Body of pancreas (tissue), 4 donors: ENCODE measurements around the gene LDLRAD4. TPM values are rescaled to one million over a fixed set of nuclear protein-coding genes. Genes with fewer than 3 reads are reported as not detected.
A peak's percentile ranks its signal among the peaks of the same experiment; 100 is the strongest.

Experiments
- ATAC-seq: fragments of 150-250 bp; one replicate; pipeline ENCODE4 v1.9.1; 2016
- DNase-seq, 4 donors: peaks; one replicate each; pipeline ENCODE4 v3.0.0-alpha.2; 2019
- H3K27ac ChIP-seq, 4 donors: fragments of 200-600 bp; sonication (generic); 1 replicate in 3 of 4; 2 replicates in 1 of 4; pipeline versions ENCODE4 v1.5.1 to v1.6.1; 2016 to 2019; ENCODE audit warnings: mild to moderate bottlenecking in 1 of 4, mixed read lengths in 1 of 4, moderate library complexity in 1 of 4
- H3K27me3 ChIP-seq, 2 donors: fragments of 200-600 bp; sonication (generic); one replicate each; pipeline ENCODE4 v1.6.0; 2016; ENCODE audit warnings: mild to moderate bottlenecking in 1 of 2
- H3K36me3 ChIP-seq, 2 donors: fragments of 200-600 bp; sonication (generic); replicated peaks in 1 of 2; 2 replicates each; pipeline ENCODE4 v1.5.1; 2016; ENCODE audit warnings: low read depth in 2 of 2; ENCODE audit not compliant: insufficient read depth in 1 of 2
- H3K4me1 ChIP-seq: fragments of 200-600 bp; sonication (generic); one replicate; pipeline ENCODE4 v1.6.0; 2016
- H3K4me3 ChIP-seq, 2 donors: fragments of 200-600 bp; sonication (generic); 1 replicate in 1 of 2; 2 replicates in 1 of 2; pipeline ENCODE4 v1.5.1; 2016 to 2019
- H3K9me3 ChIP-seq, 3 donors: fragments of 200-600 bp; sonication (generic); 1 replicate in 2 of 3; 2 replicates in 1 of 3; pipeline ENCODE4 v1.5.1; 2016
- POLR2A ChIP-seq, 3 donors: fragments of 450-650 bp; IDR thresholded peaks; one replicate each; pipeline ENCODE4 v1.6.1; 2016; ENCODE audit warnings: antibody characterized with exemption in 3 of 3, mild to moderate bottlenecking in 2 of 3
- WGBS, 2 donors: methylation state at CpG; one replicate each; pipeline ENCODE4 v1.1.5; 2017; 5-methylcytosine and 5-hydroxymethylcytosine counted together
- intact Hi-C: fragments of 100-400 bp; cut with DNase I; formaldehyde crosslinking; loops from one replicate; pipeline ENCODE4 v1.15.1; 2023
- total RNA-seq, 2 donors: library from RNA; depleted of rRNA; stranded (reverse); fragments of >200 nt; gene quantifications; one replicate each; pipeline ENCODE4 v1.1.0, GENCODE V29; 2016
- TF ChIP-seq, protein P1 (sequence below), 7 experiments: fragments of 450-650 bp in 4 of 7; fragments of 200-600 bp in 3 of 7; sonication (generic) in 3 of 7; IDR thresholded peaks; one replicate each; pipeline ENCODE4 v1.5.1; 2016 to 2019; ENCODE audit warnings: antibody characterized with exemption in 7 of 7

Gene LDLRAD4
- total RNA-seq, 2 donors from 2014 or later: 8.6 to 35.9 TPM

DNA sequence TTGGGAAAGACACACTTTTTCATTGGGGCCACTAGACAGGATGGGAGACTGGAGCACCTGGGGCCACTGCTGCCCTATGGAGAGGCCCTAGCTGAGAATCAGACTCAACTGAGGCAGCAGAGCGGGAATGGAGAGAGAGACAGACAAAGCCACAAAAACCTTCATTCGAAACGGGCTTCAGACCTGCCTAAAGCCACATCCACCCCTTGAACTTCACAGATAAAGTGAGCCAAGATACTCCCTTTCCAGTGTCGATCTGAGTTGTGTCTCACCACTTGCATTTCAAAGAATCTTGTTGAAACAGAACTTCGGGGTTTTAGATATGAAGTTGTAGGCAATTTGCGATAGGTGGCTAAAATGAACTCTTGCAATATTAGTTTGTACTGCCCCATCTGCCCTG is 11.3 kb upstream of the LDLRAD4 start:
- H3K9me3 ChIP-seq: no peaks in the 10 kb centered on the region
- ATAC-seq (no peak), DNase-seq (no peak)
- no peak overlapping the region for H3K4me3 ChIP-seq
- no peaks in the 10 kb centered on the region for H3K27me3 ChIP-seq
- H3K27ac ChIP-seq: no peak overlapping the region
- no peak for TF ChIP-seq POLR2A (IDR thresholded peaks at IDR 0.05)
- TF ChIP-seq, protein P1, sequence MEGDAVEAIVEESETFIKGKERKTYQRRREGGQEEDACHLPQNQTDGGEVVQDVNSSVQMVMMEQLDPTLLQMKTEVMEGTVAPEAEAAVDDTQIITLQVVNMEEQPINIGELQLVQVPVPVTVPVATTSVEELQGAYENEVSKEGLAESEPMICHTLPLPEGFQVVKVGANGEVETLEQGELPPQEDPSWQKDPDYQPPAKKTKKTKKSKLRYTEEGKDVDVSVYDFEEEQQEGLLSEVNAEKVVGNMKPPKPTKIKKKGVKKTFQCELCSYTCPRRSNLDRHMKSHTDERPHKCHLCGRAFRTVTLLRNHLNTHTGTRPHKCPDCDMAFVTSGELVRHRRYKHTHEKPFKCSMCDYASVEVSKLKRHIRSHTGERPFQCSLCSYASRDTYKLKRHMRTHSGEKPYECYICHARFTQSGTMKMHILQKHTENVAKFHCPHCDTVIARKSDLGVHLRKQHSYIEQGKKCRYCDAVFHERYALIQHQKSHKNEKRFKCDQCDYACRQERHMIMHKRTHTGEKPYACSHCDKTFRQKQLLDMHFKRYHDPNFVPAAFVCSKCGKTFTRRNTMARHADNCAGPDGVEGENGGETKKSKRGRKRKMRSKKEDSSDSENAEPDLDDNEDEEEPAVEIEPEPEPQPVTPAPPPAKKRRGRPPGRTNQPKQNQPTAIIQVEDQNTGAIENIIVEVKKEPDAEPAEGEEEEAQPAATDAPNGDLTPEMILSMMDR (IDR thresholded peaks at IDR 0.05): no peak
- H3K36me3 ChIP-seq: no peaks in the 10 kb centered on the region
- no peaks in the 10 kb centered on the region for H3K4me1 ChIP-seq
- intact Hi-C loops: no loop called here
- WGBS, 2 donors: 77 to 83% methylated on average over 6 of the region's 6 CpGs

DNA sequence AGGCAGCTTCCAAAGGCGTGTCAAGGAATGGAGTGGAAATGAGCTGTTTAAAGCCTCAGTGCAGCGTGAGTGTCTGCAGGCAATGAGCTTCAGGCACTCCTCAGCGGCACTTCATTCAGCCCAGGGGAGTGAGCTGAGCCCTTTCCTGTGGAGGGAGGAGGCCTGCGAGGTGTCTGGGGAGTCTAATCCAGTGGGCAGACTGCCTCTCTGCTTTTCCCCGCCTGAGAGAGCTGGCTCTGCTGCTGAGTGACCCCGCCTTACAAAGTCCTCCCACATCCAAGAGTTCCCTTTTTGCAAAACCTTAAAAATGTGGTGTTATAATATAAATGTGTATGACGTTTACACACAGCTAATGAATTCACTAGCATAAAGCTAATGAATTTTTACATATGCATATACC is 7.0 kb upstream of the LDLRAD4 start:
- TF ChIP-seq, protein P1 (IDR thresholded peaks at IDR 0.05): no peak
- no peak for TF ChIP-seq POLR2A (IDR thresholded peaks at IDR 0.05)
- intact Hi-C loops: no loop called here
- no peak overlapping the region for H3K4me3 ChIP-seq
- no peaks in the 10 kb centered on the region for H3K4me1 ChIP-seq
- no peak for DNase-seq
- WGBS, 2 donors: 43 to 52% methylated on average over 7 of the region's 7 CpGs
- H3K36me3 ChIP-seq: no peaks in the 10 kb centered on the region
- no peaks in the 10 kb centered on the region for H3K27me3 ChIP-seq
- no peak overlapping the region for H3K27ac ChIP-seq
- no peak for ATAC-seq
- H3K9me3 ChIP-seq: no peaks in the 10 kb centered on the region

DNA sequence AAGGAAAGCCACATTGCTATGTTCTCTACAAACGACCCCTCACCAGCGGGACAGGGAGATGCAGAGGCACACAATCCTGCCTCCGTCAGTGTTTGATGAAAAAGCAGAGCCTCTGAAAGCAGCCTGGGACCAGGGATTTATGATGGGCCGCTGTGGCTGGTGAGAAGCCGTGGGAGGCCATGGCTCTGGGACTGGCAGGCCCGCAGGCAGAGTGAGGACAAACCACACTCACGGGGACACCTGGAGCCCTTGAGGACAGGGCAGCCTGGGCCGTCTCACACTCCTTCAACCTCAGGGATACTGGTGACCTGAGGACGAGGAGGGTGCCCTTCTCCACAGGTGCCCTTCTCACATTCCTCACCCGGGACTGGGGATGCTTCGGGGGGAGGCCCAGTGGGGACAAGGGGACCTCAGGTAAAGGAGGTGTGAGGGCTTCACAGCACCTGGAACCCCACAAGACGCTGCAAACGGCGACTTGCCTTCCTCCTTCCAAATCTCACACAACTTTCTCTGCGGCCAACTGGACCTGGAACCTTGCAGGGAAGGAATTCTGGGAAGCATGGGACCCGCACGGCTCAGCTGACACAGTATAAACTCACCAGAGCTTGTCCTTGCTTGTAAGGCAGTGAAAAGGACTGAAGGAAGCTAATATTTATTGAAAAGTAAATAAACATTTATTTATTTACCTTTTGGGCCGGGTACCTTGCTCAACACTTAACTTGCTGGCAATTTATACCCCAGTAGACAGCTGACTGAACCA is 5.3 kb upstream of the LDLRAD4 start:
- Histone ChIP-seq H3K27me3 (no peaks in the 10 kb centered on the region), H3K4me1 (peaks cover 8% of the 10 kb centered on the region), H3K36me3 (no peaks in the 10 kb centered on the region), H3K27ac (no peak overlapping the region), H3K4me3 (no peak overlapping the region), H3K9me3 (no peaks in the 10 kb centered on the region)
- TF ChIP-seq POLR2A (IDR thresholded peaks at IDR 0.05): no peak
- 61 to 72% methylated on average over 10 to 18 of the region's 18 CpGs for WGBS, 2 donors
- ATAC-seq (no peak), DNase-seq (no peak)
- intact Hi-C loops: no loop called here

DNA sequence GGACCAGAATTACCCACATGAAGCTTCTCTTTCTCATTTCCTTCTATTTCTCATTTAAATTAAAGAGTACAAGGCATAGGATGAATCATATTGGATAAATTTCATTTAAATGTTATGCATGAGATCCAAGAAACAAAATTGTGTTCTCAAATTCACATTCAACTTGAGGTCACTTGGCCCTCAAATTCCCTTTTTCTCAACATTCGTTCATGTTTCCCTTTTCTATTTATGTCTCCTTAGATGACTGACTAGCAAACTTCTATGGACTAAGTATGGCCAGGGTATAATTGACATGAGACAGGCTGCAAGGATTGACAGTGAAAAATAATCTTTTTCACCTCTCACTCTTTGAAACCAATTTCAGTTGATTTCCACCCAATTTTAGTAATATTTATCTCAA is 4.0 kb upstream of the LDLRAD4 start:
- ATAC-seq: no peak
- TF ChIP-seq POLR2A (IDR thresholded peaks at IDR 0.05): no peak
- TF ChIP-seq, protein P1 (IDR thresholded peaks at IDR 0.05): no peak
- Histone ChIP-seq H3K27me3 (no peaks in the 10 kb centered on the region), H3K4me1 (peaks cover 22% of the 10 kb centered on the region), H3K36me3 (no peaks in the 10 kb centered on the region), H3K27ac (no peak overlapping the region), H3K4me3 (no peak overlapping the region), H3K9me3 (no peaks in the 10 kb centered on the region)
- intact Hi-C loops: no loop called here
- WGBS, 2 donors: 50 to 52% methylated on average over 1 of the region's 1 CpG
- DNase-seq: no peak

DNA sequence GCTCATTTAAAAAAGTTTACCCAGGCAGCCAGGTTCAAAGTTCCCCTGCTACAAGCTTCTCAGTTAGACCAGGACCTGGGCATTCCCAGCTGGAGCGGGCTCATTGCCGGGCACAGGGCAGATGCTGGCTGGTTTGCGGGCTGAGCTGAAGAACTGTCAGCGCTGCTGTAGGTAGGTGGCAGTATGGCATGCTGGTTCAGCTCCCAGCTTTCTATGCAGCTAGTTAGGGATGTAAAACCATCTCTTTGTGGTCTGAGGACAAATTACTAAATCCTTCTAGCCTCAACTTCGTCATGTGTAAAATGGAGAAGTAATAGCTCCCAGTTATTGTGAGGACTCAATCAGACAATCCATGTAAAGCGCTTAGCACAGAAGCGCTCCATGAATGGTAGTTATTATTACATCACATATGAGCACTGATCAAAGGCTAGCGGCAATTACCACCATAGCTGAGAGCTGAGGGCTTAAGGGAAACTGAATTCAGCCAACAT is 2.4 kb upstream of the LDLRAD4 start:
- peak; percentile 69 for ATAC-seq
- WGBS, 2 donors: 12 to 26% methylated on average over 8 of the region's 8 CpGs
- TF ChIP-seq POLR2A (IDR thresholded peaks at IDR 0.05): peak in 2 of 3 donors; percentile 9 to 39
- TF ChIP-seq, protein P1 (IDR thresholded peaks at IDR 0.05): peak; percentile 13 to 71 (median 57)
- intact Hi-C loops: no loop called here
- no peaks in the 10 kb centered on the region for H3K27me3 ChIP-seq
- H3K4me3 ChIP-seq: no peak overlapping the region
- DNase-seq: peak; percentile 63 to 85 (median 70)
- H3K9me3 ChIP-seq: no peaks in the 10 kb centered on the region
- H3K4me1 ChIP-seq: peaks cover 37% of the 10 kb centered on the region
- peak overlapping the region in 1 of 4 donors; percentile 24 for H3K27ac ChIP-seq
- no peaks in the 10 kb centered on the region for H3K36me3 ChIP-seq
